Esophagus squamous epithelium (tissue), 4 donors: ENCODE results near the gene COL23A1.

Experiments used
- POLR2A ChIP-seq, 4 donors: fragments of 450-650 bp; IDR thresholded peaks; one replicate each; pipeline ENCODE4 v1.6.1; 2017; ENCODE audit warnings: antibody characterized with exemption in 4 of 4, mild to moderate bottlenecking in 4 of 4, moderate library complexity in 3 of 4
- TF ChIP-seq, protein P1 (sequence below), 6 experiments: fragments of 450-650 bp in 4 of 6; fragments of 200-600 bp in 2 of 6; sonication (generic) in 2 of 6; IDR thresholded peaks; one replicate each; pipeline ENCODE4 v1.5.1; 2016 to 2019; ENCODE audit warnings: antibody characterized with exemption in 6 of 6, mild to moderate bottlenecking in 4 of 6, moderate library complexity in 4 of 6

GRCh38 chr5:178293815-178294214, 296.4 kb downstream of the COL23A1 start:
- TF ChIP-seq, protein P1, sequence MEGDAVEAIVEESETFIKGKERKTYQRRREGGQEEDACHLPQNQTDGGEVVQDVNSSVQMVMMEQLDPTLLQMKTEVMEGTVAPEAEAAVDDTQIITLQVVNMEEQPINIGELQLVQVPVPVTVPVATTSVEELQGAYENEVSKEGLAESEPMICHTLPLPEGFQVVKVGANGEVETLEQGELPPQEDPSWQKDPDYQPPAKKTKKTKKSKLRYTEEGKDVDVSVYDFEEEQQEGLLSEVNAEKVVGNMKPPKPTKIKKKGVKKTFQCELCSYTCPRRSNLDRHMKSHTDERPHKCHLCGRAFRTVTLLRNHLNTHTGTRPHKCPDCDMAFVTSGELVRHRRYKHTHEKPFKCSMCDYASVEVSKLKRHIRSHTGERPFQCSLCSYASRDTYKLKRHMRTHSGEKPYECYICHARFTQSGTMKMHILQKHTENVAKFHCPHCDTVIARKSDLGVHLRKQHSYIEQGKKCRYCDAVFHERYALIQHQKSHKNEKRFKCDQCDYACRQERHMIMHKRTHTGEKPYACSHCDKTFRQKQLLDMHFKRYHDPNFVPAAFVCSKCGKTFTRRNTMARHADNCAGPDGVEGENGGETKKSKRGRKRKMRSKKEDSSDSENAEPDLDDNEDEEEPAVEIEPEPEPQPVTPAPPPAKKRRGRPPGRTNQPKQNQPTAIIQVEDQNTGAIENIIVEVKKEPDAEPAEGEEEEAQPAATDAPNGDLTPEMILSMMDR (IDR thresholded peaks at IDR 0.05) = no peak
- no peak for TF ChIP-seq POLR2A (IDR thresholded peaks at IDR 0.05)
